Measurements from ENCODE around the gene AP1G1.

AP1G1 gene

DNA sequence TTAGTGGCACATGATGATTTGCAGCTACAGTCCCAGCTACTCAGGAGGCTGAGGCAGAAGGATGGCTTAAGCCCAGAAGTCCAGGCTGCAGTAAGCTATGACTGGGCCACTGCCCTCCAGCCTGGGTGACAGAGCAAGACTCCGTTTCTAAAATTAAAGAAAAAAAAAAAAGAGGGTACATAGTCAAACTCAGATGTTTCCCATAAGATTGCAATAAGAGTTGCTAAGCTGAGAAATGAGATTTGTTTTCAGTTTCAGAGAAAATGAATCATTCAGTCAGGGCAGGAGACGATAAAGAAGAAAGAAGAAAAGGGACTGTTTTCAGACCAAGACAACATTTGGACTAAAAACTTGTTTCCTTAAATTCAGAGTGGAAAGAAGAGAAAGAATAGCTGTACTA is 54.0 kb downstream of the AP1G1 start:
- H3K4me1 Mint-ChIP-seq (ENCODE audit: low read depth): peaks cover 16% of the 10 kb centered on the region
- no peak overlapping the region for H3K4me3 Mint-ChIP-seq
- H3K36me3 Mint-ChIP-seq (ENCODE audit: low read depth): peaks cover 87% of the 10 kb centered on the region
- DNase-seq: no peak
- H3K9me3 Mint-ChIP-seq: no peaks in the 10 kb centered on the region
- H3K27me3 Mint-ChIP-seq: no peaks in the 10 kb centered on the region
- H3K27ac Mint-ChIP-seq: peak overlapping the region; percentile 83

DNA sequence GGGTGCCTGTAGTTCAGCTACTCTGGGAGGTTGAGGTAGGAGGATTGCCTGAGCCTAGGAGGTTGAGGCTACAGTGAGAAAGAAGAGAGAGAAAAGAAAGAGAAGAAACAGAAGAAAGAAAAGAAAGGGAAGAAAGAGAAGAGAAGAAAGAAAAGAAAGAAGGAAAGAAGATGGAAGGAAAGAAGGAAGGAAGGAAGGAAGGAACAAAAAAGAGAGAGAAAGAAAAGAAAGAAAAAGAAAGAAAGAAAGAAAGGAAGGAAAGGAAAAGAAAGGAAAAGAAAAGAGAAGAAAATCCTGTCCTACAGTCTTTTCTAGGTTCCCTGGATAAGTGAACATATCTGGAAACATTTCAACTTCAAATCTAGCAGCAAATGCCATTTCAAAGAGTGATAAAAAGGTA is 54.5 kb downstream of the AP1G1 start:
- Mint-ChIP-seq H3K9me3 (no peaks in the 10 kb centered on the region), H3K36me3 (ENCODE audit: low read depth) (peaks cover 89% of the 10 kb centered on the region), H3K27me3 (no peaks in the 10 kb centered on the region), H3K4me1 (ENCODE audit: low read depth) (peaks cover 16% of the 10 kb centered on the region), H3K27ac (peak overlapping the region; percentile 83), H3K4me3 (no peak overlapping the region)
- DNase-seq: no peak

DNA sequence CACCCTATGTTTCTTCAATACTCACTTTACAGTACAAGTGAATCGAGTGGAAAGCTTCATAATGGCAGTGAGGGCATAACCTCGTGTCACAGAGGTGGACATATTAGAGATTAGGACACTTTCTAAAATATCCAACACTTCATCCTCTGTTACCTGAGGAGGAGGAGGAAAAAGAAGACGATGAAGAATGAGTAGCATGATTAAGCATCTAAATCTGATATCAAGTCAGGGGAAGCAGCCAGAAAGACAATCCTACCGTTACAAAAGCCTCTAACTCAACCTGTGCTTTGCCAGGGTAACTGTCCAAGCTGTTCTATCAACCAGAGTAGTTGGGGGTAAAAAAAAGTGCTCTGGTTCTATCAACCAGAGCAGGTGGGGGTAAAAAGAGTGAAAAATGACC is 60.4 kb downstream of the AP1G1 start:
- H3K4me1 Mint-ChIP-seq (ENCODE audit: low read depth): peaks cover 8% of the 10 kb centered on the region
- peak overlapping the region; percentile 73 for H3K27ac Mint-ChIP-seq

DNA sequence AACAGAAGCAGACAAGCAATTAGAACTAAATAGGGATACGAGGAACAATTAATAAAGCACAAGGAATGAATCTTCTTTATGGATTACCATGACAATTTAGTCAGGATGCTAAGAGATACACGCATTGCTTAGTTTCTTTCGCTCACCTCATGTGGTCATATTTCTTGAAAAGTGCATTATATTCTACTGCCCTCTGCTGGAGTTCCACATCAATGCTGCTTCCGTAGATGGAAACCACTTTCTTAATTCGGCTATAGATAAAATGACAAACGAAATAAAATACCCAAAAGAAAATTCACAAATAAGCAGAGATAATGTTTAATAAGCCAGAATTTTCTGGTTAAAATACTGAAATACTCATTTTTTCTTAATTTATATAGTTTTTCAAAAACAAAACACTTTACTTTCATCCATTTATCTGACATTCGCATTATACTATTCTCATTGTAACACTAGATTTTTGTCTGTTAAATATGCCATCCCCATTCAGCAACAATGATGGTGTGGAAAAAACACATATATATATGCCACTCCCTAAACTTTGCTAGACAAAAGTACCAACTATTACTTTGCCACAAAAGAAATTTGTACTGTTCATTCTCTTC is 62.1 kb downstream of the AP1G1 start:
- H3K4me1 Mint-ChIP-seq (ENCODE audit: low read depth): peaks cover 8% of the 10 kb centered on the region
- DNase-seq: no peak
- H3K27me3 Mint-ChIP-seq: no peaks in the 10 kb centered on the region
- H3K9me3 Mint-ChIP-seq: no peaks in the 10 kb centered on the region
- peak overlapping the region; percentile 12 for H3K27ac Mint-ChIP-seq
- H3K4me3 Mint-ChIP-seq: no peak overlapping the region
- peaks cover 84% of the 10 kb centered on the region for H3K36me3 Mint-ChIP-seq (ENCODE audit: low read depth)

More for the DNA sequence above, 60.4 kb downstream of the AP1G1 start:
- Mint-ChIP-seq H3K4me3 (no peak overlapping the region), H3K9me3 (no peaks in the 10 kb centered on the region), H3K27me3 (no peaks in the 10 kb centered on the region), H3K36me3 (ENCODE audit: low read depth) (peaks cover 84% of the 10 kb centered on the region)
- no peak for DNase-seq

DNA sequence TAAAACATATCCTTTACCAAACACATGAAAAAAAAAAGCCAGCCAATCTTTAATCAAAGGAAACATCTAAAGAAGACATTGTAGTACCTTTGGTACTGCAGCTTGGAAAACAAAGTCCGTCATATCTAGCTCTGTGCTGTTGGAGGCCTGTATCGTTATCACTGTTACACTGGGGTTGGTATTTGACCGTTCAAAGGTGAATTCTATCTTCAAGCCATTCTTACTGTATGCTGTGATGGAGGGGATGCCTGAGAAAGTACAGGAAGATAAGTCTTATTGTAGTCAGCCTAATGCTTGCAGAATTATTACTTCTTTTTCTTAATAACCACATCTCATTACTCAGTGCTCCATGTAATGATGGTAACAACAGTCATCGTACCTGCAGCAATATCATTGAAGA is 69.8 kb downstream of the AP1G1 start:
- Mint-ChIP-seq H3K9me3 (no peaks in the 10 kb centered on the region), H3K36me3 (ENCODE audit: low read depth) (peaks cover 82% of the 10 kb centered on the region)

DNA sequence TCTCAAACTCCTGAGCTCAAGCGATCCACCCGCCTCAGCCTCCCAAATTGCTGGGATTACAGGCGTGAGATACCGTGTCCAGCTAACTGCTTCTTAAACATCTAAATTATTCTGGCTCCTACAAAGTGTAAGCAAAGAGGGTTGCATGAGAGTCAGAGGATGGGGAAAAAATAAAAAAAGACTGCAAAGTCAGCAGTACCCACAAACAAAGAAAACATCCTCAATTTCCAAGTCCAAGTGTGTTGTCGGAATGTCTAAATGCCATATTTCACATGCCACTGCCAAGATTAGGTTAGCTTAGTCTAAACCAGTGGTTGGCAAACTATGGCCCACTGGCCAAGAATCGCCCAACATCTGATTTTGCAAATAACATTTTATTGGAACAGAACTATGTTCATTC is 71.1 kb downstream of the AP1G1 start:
- no peaks in the 10 kb centered on the region for H3K27me3 Mint-ChIP-seq
- no peaks in the 10 kb centered on the region for H3K9me3 Mint-ChIP-seq
- peaks cover 83% of the 10 kb centered on the region for H3K36me3 Mint-ChIP-seq (ENCODE audit: low read depth)
- no peak overlapping the region for H3K4me3 Mint-ChIP-seq
- H3K4me1 Mint-ChIP-seq (ENCODE audit: low read depth): no peaks in the 10 kb centered on the region
- no peak overlapping the region for H3K27ac Mint-ChIP-seq
- DNase-seq: no peak

More for the DNA sequence above, 69.8 kb downstream of the AP1G1 start:
- Mint-ChIP-seq H3K27me3 (no peaks in the 10 kb centered on the region), H3K27ac (no peak overlapping the region), H3K4me3 (no peak overlapping the region), H3K4me1 (ENCODE audit: low read depth) (no peaks in the 10 kb centered on the region)
- no peak for DNase-seq

DNA sequence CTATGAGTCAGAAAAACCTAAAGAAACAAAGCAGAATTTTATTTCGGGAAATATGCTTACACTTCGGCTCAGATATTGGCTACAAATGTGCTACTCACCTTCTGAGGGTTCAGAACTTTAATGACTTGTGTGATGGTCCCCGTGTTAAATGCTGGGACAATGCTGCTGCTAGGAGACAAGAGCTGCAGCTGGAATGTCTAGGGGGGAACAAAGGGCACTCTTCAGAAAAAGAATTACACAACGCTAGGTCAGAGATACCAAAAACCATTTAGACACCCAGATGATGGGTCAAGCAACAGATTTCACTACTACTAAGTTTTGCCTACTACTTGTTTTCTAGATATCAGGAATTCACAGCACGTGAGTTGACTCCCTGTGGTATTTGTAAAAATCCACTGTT is 74.1 kb downstream of the AP1G1 start:
- Mint-ChIP-seq H3K4me1 (ENCODE audit: low read depth) (peaks cover 4% of the 10 kb centered on the region), H3K27ac (no peak overlapping the region), H3K9me3 (no peaks in the 10 kb centered on the region), H3K4me3 (no peak overlapping the region), H3K27me3 (no peaks in the 10 kb centered on the region), H3K36me3 (ENCODE audit: low read depth) (peaks cover 90% of the 10 kb centered on the region)
- no peak for DNase-seq

DNA sequence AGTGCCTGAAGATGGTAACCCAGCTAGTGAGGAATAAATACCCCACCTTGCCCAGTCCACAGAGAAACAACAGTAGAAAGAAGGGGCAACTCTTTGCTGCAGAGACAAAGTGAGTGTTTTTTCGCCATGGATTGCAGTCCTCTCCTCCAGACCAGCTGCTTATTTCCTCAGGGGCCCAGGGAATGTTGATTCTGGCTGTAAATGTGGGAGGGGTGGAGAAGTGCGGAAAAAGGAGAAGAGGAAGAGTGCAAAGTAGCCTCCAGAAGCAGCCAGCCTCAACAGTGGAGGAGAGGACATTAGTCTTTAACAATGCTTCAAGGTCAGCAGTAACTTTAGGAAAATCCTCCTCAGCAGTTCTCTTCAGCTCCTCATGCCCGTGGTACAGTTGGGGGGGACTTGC is 76.0 kb downstream of the AP1G1 start:
- Mint-ChIP-seq H3K4me3 (no peak overlapping the region), H3K27me3 (no peaks in the 10 kb centered on the region), H3K9me3 (no peaks in the 10 kb centered on the region), H3K4me1 (ENCODE audit: low read depth) (peaks cover 5% of the 10 kb centered on the region), H3K36me3 (ENCODE audit: low read depth) (peaks cover 76% of the 10 kb centered on the region), H3K27ac (peak overlapping the region; percentile 39)
- DNase-seq: no peak

DNA sequence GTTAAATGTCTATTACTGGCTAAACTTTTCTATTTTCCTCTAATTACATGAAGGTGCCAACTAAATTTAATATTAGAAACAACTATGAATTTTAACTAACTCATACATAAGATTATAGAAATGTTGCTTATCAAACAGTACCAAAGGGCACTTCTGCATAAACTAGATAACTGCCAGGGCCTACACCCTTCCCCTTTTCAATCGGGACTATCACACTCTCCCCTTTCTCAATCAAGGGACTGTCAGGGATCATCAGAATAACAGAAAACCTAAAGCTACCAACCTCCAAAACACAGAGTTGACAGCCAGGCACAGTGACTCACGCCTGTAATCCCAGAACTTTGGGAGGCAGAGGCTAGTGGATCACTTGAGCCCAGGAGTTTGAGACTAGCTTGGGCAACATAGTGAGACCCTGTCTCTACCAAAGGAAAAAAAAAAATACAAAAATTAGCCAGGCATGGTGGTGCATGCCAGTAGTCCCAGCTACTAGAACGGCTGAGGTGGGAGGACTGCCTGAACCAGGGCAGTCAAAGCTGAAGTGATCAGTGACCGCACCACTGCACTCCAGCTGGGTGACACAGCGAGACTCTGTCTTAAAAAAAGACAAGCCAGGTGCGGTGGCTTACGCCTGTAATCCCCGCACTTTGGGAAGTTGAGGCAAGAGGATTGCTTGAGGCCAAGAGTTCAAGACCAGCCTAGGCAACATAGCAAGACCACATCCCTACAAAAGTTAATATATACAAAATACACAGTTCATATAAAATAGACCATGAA is 80.9 kb downstream of the AP1G1 start:
- no peak for DNase-seq
- Mint-ChIP-seq H3K36me3 (ENCODE audit: low read depth) (peaks cover 39% of the 10 kb centered on the region), H3K9me3 (no peaks in the 10 kb centered on the region), H3K4me3 (no peak overlapping the region), H3K4me1 (ENCODE audit: low read depth) (peaks cover 14% of the 10 kb centered on the region), H3K27ac (no peak overlapping the region), H3K27me3 (peaks cover 3% of the 10 kb centered on the region)

DNA sequence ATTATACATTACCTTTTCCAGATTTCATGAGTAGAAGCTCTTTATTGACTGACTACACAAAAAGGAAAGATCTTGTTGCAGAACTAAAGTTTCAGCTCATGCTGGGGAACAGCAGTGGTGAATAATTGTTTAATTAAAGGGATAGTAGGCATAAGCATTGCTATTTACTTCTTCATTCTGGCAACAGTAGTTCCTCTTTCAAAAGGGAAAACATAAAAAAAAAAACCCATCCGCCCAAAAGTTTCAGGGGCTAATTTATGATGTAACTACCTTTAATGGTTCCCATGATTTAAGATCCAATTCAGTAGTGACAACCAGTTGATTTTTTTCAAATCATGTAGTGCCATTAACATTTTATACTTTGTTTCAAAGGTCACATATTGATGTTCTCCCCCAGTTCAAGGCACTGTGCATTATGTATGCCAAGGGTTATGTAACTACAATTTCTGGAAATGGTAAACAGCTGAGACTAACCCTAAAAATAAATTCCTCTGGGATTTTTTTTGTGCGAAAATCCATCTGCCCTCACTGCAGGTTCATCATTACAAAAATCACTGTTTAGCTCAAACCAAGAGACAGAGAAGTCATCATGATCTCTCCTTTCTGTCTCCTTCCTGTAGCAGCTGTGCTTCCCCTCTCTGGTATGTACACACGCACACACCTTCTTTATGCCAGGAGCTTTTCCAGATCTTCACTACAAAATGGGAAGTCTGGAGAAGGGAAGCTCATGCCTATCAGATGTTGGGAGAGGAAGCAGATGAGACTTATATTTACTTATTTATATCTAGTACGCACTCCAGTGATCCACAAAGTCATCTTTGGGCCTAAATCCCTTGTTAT is 81.9 kb downstream of the AP1G1 start:
- peaks cover 3% of the 10 kb centered on the region for H3K27me3 Mint-ChIP-seq
- H3K4me1 Mint-ChIP-seq (ENCODE audit: low read depth): peaks cover 21% of the 10 kb centered on the region
- H3K36me3 Mint-ChIP-seq (ENCODE audit: low read depth): peaks cover 29% of the 10 kb centered on the region
- H3K4me3 Mint-ChIP-seq: no peak overlapping the region
- no peak overlapping the region for H3K27ac Mint-ChIP-seq
- no peak for DNase-seq
- H3K9me3 Mint-ChIP-seq: no peaks in the 10 kb centered on the region

DNA sequence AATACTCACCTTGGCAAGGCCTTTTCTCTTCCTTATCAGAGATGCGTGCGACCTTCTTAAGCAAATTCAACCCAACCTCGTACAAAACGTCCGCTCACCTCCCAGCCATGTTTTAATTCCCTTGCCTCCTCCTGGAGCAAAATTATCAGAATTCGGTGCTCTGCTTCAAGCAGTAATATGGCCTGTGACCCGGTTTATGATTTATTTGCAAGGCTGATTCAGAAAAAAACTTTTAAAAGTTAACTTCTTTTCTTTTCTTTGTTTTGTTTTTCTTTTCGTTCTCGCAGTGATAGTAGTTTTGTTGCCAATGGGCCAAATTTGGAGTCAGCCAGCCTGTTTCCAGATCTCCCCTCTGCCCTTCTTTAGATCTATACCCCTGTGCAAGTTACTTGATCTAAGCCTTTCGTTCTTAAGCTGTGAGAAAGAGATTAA is 84.3 kb downstream of the AP1G1 start, which contains the start of gene PHLPP2:
Gene PHLPP2 (minus strand): TSS at position 382 of the 432 bp plus-strand sequence. CDS start 9,906 bp downstream, outside the sequence.
- Mint-ChIP-seq H3K36me3 (ENCODE audit: low read depth) (peaks cover 10% of the 10 kb centered on the region), H3K27me3 (peaks cover 3% of the 10 kb centered on the region), H3K4me3 (peak within 1 kb of the TSS; percentile 80), H3K9me3 (no peaks in the 10 kb centered on the region), H3K27ac (peak within 1 kb of the TSS; percentile 79), H3K4me1 (ENCODE audit: low read depth) (peaks cover 18% of the 10 kb centered on the region)
- DNase-seq: no peak

DNA sequence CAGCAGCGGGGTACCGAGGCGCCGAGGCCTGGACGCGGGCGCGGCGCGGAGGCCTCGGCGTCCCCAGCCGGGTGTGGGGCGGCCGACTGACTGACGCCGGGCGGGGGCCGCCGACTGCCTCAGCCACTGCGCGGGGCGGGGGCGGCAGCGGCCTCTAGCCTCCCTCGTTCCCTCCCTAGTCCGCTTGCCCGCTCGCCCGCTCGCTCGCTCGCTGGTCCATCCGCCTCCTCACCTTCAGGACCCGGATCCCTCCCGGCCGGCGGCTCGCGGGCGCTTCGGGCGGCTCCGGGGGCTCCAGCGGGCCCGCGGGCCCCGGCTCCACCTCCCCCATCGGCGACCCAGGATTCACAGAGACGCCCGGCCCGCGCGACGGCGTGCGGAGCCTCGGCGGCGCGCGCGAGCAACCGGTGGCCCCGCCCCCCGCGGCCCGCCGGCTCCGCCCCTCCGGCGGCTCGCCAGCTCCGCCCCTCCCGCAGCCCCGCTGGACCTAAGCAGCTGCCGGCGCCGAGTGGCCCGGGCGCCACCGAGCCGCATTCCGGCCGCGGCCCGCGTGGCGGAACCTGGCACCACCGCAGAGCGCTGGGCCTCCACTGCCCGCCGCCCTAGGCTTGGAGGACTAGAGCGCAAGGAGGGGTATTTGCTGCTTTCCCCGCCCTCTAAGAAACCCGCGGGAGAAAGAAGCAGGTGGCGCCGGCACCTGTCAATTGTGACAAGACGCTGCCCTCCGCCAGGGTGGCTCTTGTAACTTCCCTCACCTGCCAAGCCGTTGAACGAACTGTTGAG is 84.9 kb downstream of the AP1G1 start:
- Mint-ChIP-seq H3K27ac (peak overlapping the region; percentile 79), H3K4me3 (peak overlapping the region; percentile 80), H3K4me1 (ENCODE audit: low read depth) (peaks cover 18% of the 10 kb centered on the region), H3K27me3 (peaks cover 3% of the 10 kb centered on the region), H3K9me3 (no peaks in the 10 kb centered on the region), H3K36me3 (ENCODE audit: low read depth) (peaks cover 9% of the 10 kb centered on the region)
- DNase-seq: peak; percentile 90

DNA sequence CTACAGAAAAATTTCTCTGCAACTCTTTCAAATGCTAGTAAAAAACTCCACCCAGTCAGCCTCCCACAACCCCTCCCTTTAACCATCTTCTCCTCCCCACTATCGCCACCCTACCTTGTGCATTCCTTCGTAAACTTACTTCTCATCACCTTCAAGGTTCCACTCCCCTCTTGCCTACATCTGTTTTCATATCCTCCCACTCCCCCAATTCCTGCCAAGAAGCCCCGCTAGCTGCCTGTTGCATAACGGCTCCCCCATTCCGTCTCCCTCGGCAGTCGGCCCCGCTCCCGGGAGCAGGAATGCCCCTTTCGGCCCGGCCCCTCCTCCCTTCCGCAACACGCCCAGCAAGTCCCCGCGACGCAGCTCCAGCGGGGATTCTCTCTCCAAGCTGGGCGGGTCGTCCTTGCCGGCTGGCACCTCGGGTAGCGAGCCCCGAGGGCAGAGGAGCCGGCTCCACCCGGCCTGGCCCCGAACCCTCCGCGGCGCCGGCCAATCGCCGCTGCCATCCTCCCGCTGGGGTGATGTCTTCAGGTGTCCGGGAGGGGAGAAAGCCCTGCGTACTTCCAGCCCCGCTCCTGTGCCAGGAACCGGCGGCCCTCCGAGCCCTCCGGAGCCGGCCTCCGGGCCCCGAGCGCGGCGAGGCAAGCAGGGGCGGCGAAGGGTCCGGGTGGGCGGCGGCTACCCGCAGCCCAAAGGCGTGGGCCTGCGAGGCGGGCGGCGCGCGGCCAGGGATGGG is 85.7 kb downstream of the AP1G1 start:
- H3K36me3 Mint-ChIP-seq (ENCODE audit: low read depth): peaks cover 10% of the 10 kb centered on the region
- H3K4me3 Mint-ChIP-seq: peak overlapping the region; percentile 89
- peaks cover 18% of the 10 kb centered on the region for H3K4me1 Mint-ChIP-seq (ENCODE audit: low read depth)
- H3K9me3 Mint-ChIP-seq: no peaks in the 10 kb centered on the region
- H3K27me3 Mint-ChIP-seq: peaks cover 3% of the 10 kb centered on the region
- peak; percentile 80 for DNase-seq
- H3K27ac Mint-ChIP-seq: peak overlapping the region; percentile 86
